Keratinocyte (primary cell): ENCODE measurements around the gene FTCD. TPM values are rescaled to one million over a fixed set of nuclear protein-coding genes. Genes with fewer than 3 reads are reported as not detected.

Experiments used
- DNase-seq: peaks from one replicate; pipeline ENCODE4 v3.0.0-alpha.2; 2011; ENCODE audit warnings: low read depth, missing footprints, low spot score
- FAIRE-seq: peaks from 2 replicates; lab custom pipeline; 2011; peaks lifted over from hg19 to GRCh38; lab: Jason Lieb, UNC
- H2AFZ ChIP-seq: 2 replicates; pipeline ENCODE4 v1.6.0; 2012; ENCODE audit warnings: low read length, control low read depth, inconsistent platforms; ENCODE audit not compliant: control insufficient read depth
- H3K27ac ChIP-seq: 2 replicates; pipeline ENCODE4 v1.5.1; 2011; ENCODE audit warnings: low read length; ENCODE audit not compliant: control insufficient read depth, insufficient read depth
- H3K27me3 ChIP-seq: 3 replicates; pipeline ENCODE4 v1.6.0; 2011; ENCODE audit warnings: low read length; ENCODE audit not compliant: control insufficient read depth, insufficient read depth; ENCODE audit errors: extremely low read depth
- H3K36me3 ChIP-seq, 2 experiments: 2 replicates in 1 of 2; 3 replicates in 1 of 2; pipeline ENCODE4 v1.5.1; 2011; ENCODE audit warnings: low read length in 2 of 2, mild to moderate bottlenecking in 1 of 2; ENCODE audit not compliant: control insufficient read depth in 2 of 2, insufficient read depth in 2 of 2; ENCODE audit errors: extremely low read depth in 1 of 2
- H3K4me1 ChIP-seq: 3 replicates; pipeline ENCODE4 v1.5.1; 2011; ENCODE audit warnings: low read length; ENCODE audit not compliant: control insufficient read depth, insufficient read depth; ENCODE audit errors: extremely low read depth
- H3K4me2 ChIP-seq: 3 replicates; pipeline ENCODE4 v1.6.0; 2011; ENCODE audit warnings: low read depth, low read length; ENCODE audit not compliant: control insufficient read depth, insufficient read depth; ENCODE audit errors: extremely low read depth
- H3K4me3 ChIP-seq, 3 experiments: fragments of 200-600 bp in 1 of 3; sonication (generic) in 1 of 3; 2 replicates in 2 of 3; 3 replicates in 1 of 3; pipeline ENCODE4 v1.5.1; 2011 to 2016; ENCODE audit warnings: low read length in 3 of 3, mild to moderate bottlenecking in 3 of 3, control low read depth in 2 of 3, inconsistent platforms in 1 of 3, low read depth in 1 of 3, mixed read lengths in 1 of 3, mixed run types in 1 of 3, moderate library complexity in 1 of 3; ENCODE audit not compliant: control insufficient read depth in 2 of 3, insufficient read depth in 2 of 3; ENCODE audit errors: extremely low read depth in 1 of 3
- H3K79me2 ChIP-seq: 2 replicates; pipeline ENCODE4 v1.6.0; 2012; ENCODE audit warnings: low read length; ENCODE audit not compliant: control insufficient read depth, insufficient read depth
- H3K9ac ChIP-seq: 3 replicates; pipeline ENCODE4 v1.6.0; 2011; ENCODE audit warnings: low read length; ENCODE audit not compliant: control insufficient read depth, insufficient read depth; ENCODE audit errors: extremely low read depth
- H3K9me1 ChIP-seq: 3 replicates; pipeline ENCODE4 v1.6.0; 2011; ENCODE audit warnings: low read length; ENCODE audit not compliant: control insufficient read depth, insufficient read depth; ENCODE audit errors: extremely low read depth
- H3K9me3 ChIP-seq: 2 replicates; pipeline ENCODE4 v1.5.1; 2012; ENCODE audit warnings: low read depth, low read length; ENCODE audit not compliant: control insufficient read depth
- H4K20me1 ChIP-seq: 3 replicates; pipeline ENCODE4 v1.6.0; 2011; ENCODE audit warnings: low read length; ENCODE audit not compliant: control insufficient read depth, insufficient read depth; ENCODE audit errors: extremely low read depth
- CTCF ChIP-seq, 3 experiments: IDR thresholded peaks in 1 of 3; conservative IDR thresholded peaks in 1 of 3; optimal IDR thresholded peaks in 1 of 3; 2 replicates in 2 of 3; 3 replicates in 1 of 3; pipeline versions ENCODE3 to v1.5.1; 2011; ENCODE audit warnings: low read length in 3 of 3, mild to moderate bottlenecking in 3 of 3, moderate library complexity in 2 of 3, control low read depth in 1 of 3, inconsistent platforms in 1 of 3; ENCODE audit not compliant: insufficient read depth in 2 of 3; ENCODE audit errors: extremely low read depth in 1 of 3
- EZH2 ChIP-seq: IDR thresholded peaks from one replicate; pipeline ENCODE4 v1.6.1; 2012; ENCODE audit warnings: inconsistent platforms, mild to moderate bottlenecking, low read length, moderate library complexity
- dilution Hi-C: fragments of 300-500 bp; cut with MboI; formaldehyde crosslinking; loops from one replicate; pipeline ENCODE4 v1.7.0; 2020; ENCODE audit warnings: low sequenced_read_pairs; ENCODE audit not compliant: extremely low pct_ligation_motif_present
- polyA plus RNA-seq, 5 experiments: library from polyadenylated mRNA; depleted of rRNA in 3 of 5; stranded (reverse) in 3 of 5; stranded (forward) in 1 of 5; unstranded in 1 of 5; fragments of >200 nt; gene quantifications; 1 replicate in 1 of 5; 2 replicates in 3 of 5; 3 replicates in 1 of 5; pipeline versions ENCODE4 v1.2.1 to v1.2.3, GENCODE V29; 2011 to 2012; ENCODE audit warnings: missing spikeins in 2 of 5, low read depth in 1 of 5, low replicate concordance in 1 of 5

Gene FTCD
- polyA plus RNA-seq, 1 donor (not counting 4 experiments of a cell fraction or from before 2014, with no cell fraction given): not detected

GRCh38 chr21:46151261-46151988, 4.0 kb downstream of the FTCD start:
- Histone ChIP-seq H3K4me3 (no peak overlapping the region), H3K36me3 (no peaks in the 10 kb centered on the region), H3K4me1 (no peaks in the 10 kb centered on the region), H3K9ac (no peak overlapping the region), H3K27me3 (no peaks in the 10 kb centered on the region), H2AFZ (no peak overlapping the region), H3K79me2 (no peaks in the 10 kb centered on the region), H3K9me1 (no peaks in the 10 kb centered on the region), H3K9me3 (no peaks in the 10 kb centered on the region), H3K4me2 (no peak overlapping the region), H3K27ac (no peak overlapping the region), H4K20me1 (no peaks in the 10 kb centered on the region)
- DNase-seq (no peak), FAIRE-seq (no peak)
- no peak for TF ChIP-seq EZH2
- no peak for TF ChIP-seq CTCF (optimal IDR thresholded peaks at IDR 0.05 in 1 of 3, IDR thresholded peaks at IDR 0.05 in 1 of 3, conservative IDR thresholded peaks at IDR 0.05 in 1 of 3; ENCODE audit: extremely low read depth in 1 of 3, insufficient read depth in 2 of 3, low read length in 3 of 3)
- dilution Hi-C loops: no loop called here

GRCh38 chr21:46150491-46151121, 4.8 kb downstream of the FTCD start:
- Histone ChIP-seq H3K9me3 (no peaks in the 10 kb centered on the region), H3K36me3 (no peaks in the 10 kb centered on the region), H2AFZ (no peak overlapping the region), H4K20me1 (no peaks in the 10 kb centered on the region), H3K4me2 (no peak overlapping the region), H3K9ac (no peak overlapping the region), H3K9me1 (no peaks in the 10 kb centered on the region), H3K4me3 (no peak overlapping the region), H3K79me2 (no peaks in the 10 kb centered on the region), H3K27me3 (no peaks in the 10 kb centered on the region), H3K4me1 (no peaks in the 10 kb centered on the region), H3K27ac (no peak overlapping the region)
- FAIRE-seq: no peak
- dilution Hi-C loops: no loop called here
- TF ChIP-seq CTCF (optimal IDR thresholded peaks at IDR 0.05 in 1 of 3, IDR thresholded peaks at IDR 0.05 in 1 of 3, conservative IDR thresholded peaks at IDR 0.05 in 1 of 3; ENCODE audit: extremely low read depth in 1 of 3, insufficient read depth in 2 of 3, low read length in 3 of 3) (no peak), EZH2 (no peak)
- no peak for DNase-seq
